ENCODE results near the gene NEIL3.

NEIL3 gene

DNA sequence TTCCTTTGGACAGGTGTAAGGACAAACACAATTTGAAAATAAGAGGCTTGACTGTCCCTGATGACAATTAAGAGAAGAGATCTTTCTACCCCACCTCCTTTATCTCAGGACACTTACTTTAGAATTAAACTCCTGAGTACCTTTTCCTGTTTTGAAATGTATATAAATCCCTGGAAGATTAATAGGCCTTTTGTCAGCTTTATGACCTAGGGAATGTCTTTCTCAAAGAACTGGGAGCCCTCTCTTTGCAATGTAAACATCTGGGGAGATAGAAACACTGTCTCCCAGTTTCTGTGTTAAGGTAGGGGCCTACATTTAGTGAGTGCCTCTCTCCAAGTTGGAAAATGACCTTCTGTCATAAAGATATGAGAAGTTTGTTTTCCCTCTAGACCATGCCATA lies 100.9 kb downstream of the NEIL3 start:
- Histone ChIP-seq H3K27ac (ENCODE audit: low read depth, low read length, poor library complexity, severe bottlenecking) (no peak overlapping the region), H3K4me1 (ENCODE audit: insufficient read depth, low read length, severe bottlenecking) (no peaks in the 10 kb centered on the region), H3K36me3 (ENCODE audit: insufficient read depth, low read length) (no peaks in the 10 kb centered on the region), H4K20me1 (ENCODE audit: insufficient read depth, low read length) (no peaks in the 10 kb centered on the region), H3K4me3 (ENCODE audit: low read depth, low read length, poor library complexity, severe bottlenecking) (no peak overlapping the region), H3K9me3 (ENCODE audit: low read length) (no peaks in the 10 kb centered on the region), H3K9me2 (ENCODE audit: low read depth, low read length) (no peaks in the 10 kb centered on the region), H3K4me2 (ENCODE audit: low read length) (no peak overlapping the region), H3F3A (ENCODE audit: insufficient read depth, low read length) (no peaks in the 10 kb centered on the region), H3K27me3 (ENCODE audit: insufficient read depth, low read length) (no peaks in the 10 kb centered on the region), H3K79me2 (ENCODE audit: insufficient read depth, low read length) (no peaks in the 10 kb centered on the region), H3K9ac (ENCODE audit: low read length) (no peak overlapping the region), H2AFZ (ENCODE audit: low read length) (no peak overlapping the region)
- TF ChIP-seq EZH2 (IDR thresholded peaks at IDR 0.05; ENCODE audit: borderline replicate concordance, low read length): no peak
- TF ChIP-seq, protein P1, sequence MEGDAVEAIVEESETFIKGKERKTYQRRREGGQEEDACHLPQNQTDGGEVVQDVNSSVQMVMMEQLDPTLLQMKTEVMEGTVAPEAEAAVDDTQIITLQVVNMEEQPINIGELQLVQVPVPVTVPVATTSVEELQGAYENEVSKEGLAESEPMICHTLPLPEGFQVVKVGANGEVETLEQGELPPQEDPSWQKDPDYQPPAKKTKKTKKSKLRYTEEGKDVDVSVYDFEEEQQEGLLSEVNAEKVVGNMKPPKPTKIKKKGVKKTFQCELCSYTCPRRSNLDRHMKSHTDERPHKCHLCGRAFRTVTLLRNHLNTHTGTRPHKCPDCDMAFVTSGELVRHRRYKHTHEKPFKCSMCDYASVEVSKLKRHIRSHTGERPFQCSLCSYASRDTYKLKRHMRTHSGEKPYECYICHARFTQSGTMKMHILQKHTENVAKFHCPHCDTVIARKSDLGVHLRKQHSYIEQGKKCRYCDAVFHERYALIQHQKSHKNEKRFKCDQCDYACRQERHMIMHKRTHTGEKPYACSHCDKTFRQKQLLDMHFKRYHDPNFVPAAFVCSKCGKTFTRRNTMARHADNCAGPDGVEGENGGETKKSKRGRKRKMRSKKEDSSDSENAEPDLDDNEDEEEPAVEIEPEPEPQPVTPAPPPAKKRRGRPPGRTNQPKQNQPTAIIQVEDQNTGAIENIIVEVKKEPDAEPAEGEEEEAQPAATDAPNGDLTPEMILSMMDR (IDR thresholded peaks at IDR 0.05; ENCODE audit: low read length): no peak

DNA sequence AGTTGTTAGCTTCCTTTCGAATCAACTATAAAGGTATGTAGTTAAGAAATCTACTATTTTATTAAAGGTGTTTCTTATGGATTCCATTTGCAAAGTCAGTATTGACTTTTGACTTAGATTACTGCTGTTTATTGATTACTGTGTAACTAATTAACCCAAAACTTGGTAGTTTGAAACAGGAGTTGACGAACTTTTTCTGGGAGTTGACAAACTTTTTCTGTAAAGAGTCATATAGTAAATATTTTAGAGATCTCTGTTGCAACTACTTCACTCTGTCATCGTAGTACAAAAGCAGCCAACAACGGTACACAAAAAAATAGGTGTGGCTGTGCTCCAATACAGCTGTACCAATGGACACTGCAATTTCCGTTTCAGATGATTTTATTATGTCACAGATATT lies 102.3 kb downstream of the NEIL3 start:
- no peak overlapping the region for H3K4me2 ChIP-seq (ENCODE audit: low read length)
- H3K4me1 ChIP-seq (ENCODE audit: insufficient read depth, low read length, severe bottlenecking): no peaks in the 10 kb centered on the region
- H4K20me1 ChIP-seq (ENCODE audit: insufficient read depth, low read length): no peaks in the 10 kb centered on the region
- no peaks in the 10 kb centered on the region for H3K79me2 ChIP-seq (ENCODE audit: insufficient read depth, low read length)
- no peaks in the 10 kb centered on the region for H3K9me3 ChIP-seq (ENCODE audit: low read length)
- no peak overlapping the region for H3K9ac ChIP-seq (ENCODE audit: low read length)
- H3K27ac ChIP-seq (ENCODE audit: low read depth, low read length, poor library complexity, severe bottlenecking): no peak overlapping the region
- no peaks in the 10 kb centered on the region for H3K9me2 ChIP-seq (ENCODE audit: low read depth, low read length)
- no peak overlapping the region for H2AFZ ChIP-seq (ENCODE audit: low read length)
- no peaks in the 10 kb centered on the region for H3K36me3 ChIP-seq (ENCODE audit: insufficient read depth, low read length)
- H3F3A ChIP-seq (ENCODE audit: insufficient read depth, low read length): no peaks in the 10 kb centered on the region
- H3K4me3 ChIP-seq (ENCODE audit: low read depth, low read length, poor library complexity, severe bottlenecking): no peak overlapping the region
- no peaks in the 10 kb centered on the region for H3K27me3 ChIP-seq (ENCODE audit: insufficient read depth, low read length)
- TF ChIP-seq EZH2 (IDR thresholded peaks at IDR 0.05; ENCODE audit: borderline replicate concordance, low read length): no peak
- TF ChIP-seq, protein P1 (IDR thresholded peaks at IDR 0.05; ENCODE audit: low read length): no peak
